Measurements from ENCODE around the gene LARGE1.

LARGE1 gene

GRCh38 chr22:33537059-33537458, 383.2 kb downstream of the LARGE1 start:
- in situ Hi-C loops (cut with MboI; ENCODE audit: low sequenced_read_pairs, unreplicated experiment), result no loop called here
- TF ChIP-seq, protein P1, sequence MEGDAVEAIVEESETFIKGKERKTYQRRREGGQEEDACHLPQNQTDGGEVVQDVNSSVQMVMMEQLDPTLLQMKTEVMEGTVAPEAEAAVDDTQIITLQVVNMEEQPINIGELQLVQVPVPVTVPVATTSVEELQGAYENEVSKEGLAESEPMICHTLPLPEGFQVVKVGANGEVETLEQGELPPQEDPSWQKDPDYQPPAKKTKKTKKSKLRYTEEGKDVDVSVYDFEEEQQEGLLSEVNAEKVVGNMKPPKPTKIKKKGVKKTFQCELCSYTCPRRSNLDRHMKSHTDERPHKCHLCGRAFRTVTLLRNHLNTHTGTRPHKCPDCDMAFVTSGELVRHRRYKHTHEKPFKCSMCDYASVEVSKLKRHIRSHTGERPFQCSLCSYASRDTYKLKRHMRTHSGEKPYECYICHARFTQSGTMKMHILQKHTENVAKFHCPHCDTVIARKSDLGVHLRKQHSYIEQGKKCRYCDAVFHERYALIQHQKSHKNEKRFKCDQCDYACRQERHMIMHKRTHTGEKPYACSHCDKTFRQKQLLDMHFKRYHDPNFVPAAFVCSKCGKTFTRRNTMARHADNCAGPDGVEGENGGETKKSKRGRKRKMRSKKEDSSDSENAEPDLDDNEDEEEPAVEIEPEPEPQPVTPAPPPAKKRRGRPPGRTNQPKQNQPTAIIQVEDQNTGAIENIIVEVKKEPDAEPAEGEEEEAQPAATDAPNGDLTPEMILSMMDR (IDR thresholded peaks at IDR 0.05; ENCODE audit: borderline replicate concordance, control extremely low read depth, extremely low read depth, insufficient read depth, missing control alignments), result no peak
- DNase-seq (ENCODE audit: low spot score), result no peak

GRCh38 chr22:33535937-33536875, 384.1 kb downstream of the LARGE1 start:
- TF ChIP-seq, protein P1 (IDR thresholded peaks at IDR 0.05; ENCODE audit: borderline replicate concordance, control extremely low read depth, extremely low read depth, insufficient read depth, missing control alignments), result no peak
- DNase-seq (ENCODE audit: low spot score), result no peak
- in situ Hi-C loops (cut with MboI; ENCODE audit: low sequenced_read_pairs, unreplicated experiment), result no loop called here

DNA sequence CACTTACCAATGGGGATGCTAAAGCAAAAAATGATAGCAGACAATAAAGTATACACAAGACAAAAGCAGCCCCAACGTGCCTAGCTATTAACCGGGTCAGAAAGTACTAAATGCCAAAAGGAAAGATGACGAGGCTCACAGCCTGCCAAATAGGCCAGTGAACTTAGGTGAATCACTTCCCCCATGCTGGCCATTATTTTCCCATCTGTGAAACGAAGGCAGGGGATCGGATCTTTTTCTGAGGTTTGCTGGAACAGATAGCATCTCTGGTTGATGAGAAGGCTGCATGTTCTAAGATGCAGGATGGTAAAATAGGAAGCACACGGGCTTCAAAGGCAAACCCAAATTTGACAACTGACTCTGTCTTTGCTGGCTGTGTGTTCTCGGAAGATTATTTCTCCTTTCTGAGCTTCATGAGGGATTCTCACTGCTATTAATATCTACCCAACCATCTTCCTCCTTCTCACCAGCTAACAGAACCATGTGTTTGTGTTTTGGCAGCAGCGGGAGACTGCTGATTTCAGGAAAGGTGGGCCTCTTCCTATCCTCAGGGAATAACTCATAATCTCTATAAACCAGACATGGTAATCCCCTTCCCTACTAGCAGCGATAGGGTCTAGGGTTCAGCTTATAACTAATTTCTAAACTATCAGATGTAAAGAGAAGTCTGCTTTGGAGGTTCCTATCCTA, 390.7 kb downstream of the LARGE1 start:
- in situ Hi-C loops (cut with MboI; ENCODE audit: low sequenced_read_pairs, unreplicated experiment), result no loop called here
- TF ChIP-seq, protein P1 (IDR thresholded peaks at IDR 0.05; ENCODE audit: borderline replicate concordance, control extremely low read depth, extremely low read depth, insufficient read depth, missing control alignments), result no peak

GRCh38 chr22:33528183-33528582, 392.1 kb downstream of the LARGE1 start:
- in situ Hi-C loops (cut with MboI; ENCODE audit: low sequenced_read_pairs, unreplicated experiment), result no loop called here
- no peak for DNase-seq (ENCODE audit: low spot score)
- TF ChIP-seq, protein P1 (IDR thresholded peaks at IDR 0.05; ENCODE audit: borderline replicate concordance, control extremely low read depth, extremely low read depth, insufficient read depth, missing control alignments), result no peak

More for the DNA sequence above, 390.7 kb downstream of the LARGE1 start:
- DNase-seq (ENCODE audit: low spot score), result no peak

- TF ChIP-seq, protein P1 (IDR thresholded peaks at IDR 0.05; ENCODE audit: borderline replicate concordance, control extremely low read depth, extremely low read depth, insufficient read depth, missing control alignments), result no peak
- DNase-seq (ENCODE audit: low spot score), result no peak
- in situ Hi-C loops (cut with MboI; ENCODE audit: low sequenced_read_pairs, unreplicated experiment), result no loop called here
Observed at GRCh38 chr22:33526434-33527107, 393.7 kb downstream of the LARGE1 start.
